Natural killer cell treated with Interleukin-12 subunit alpha and Interleukin-12 subunit beta and Interleukin-15 and Interleukin-18, amount 100 ng/mL, for 72 hours (primary cell): ENCODE data around the gene DLD. TPM values are rescaled to one million over a fixed set of nuclear protein-coding genes. Genes with fewer than 3 reads are reported as not detected.

Experiments used
- ATAC-seq, 2 donors: fragments of 150-1000 bp; cut with Tn5 transposase in 1 of 2; sonication (Bioruptor Pico), chemical (Tn5 transposase) in 1 of 2; 2 replicates each; pipeline ENCODE4 v1.10.0; 2021
- DNase-seq: peaks from one replicate; pipeline ENCODE4 v3.0.0; 2022; ENCODE audit warnings: low spot score
- H3K27ac Mint-ChIP-seq, 2 donors: 1 replicate in 1 of 2; 2 replicates in 1 of 2; pipeline ENCODE4 v1.8.0; 2022; ENCODE audit warnings: mixed read lengths in 2 of 2, mild to moderate bottlenecking in 1 of 2, moderate library complexity in 1 of 2
- H3K27me3 Mint-ChIP-seq, 2 donors: 1 replicate in 1 of 2; 2 replicates in 1 of 2; pipeline ENCODE4 v1.8.0; 2022; ENCODE audit warnings: mixed read lengths in 2 of 2
- H3K36me3 Mint-ChIP-seq: one replicate; pipeline ENCODE4 v1.8.0; 2022; ENCODE audit warnings: mixed read lengths
- H3K4me1 Mint-ChIP-seq, 2 donors: 1 replicate in 1 of 2; 2 replicates in 1 of 2; pipeline ENCODE4 v1.8.0; 2022; ENCODE audit warnings: low read depth in 2 of 2, mixed read lengths in 2 of 2, mild to moderate bottlenecking in 1 of 2
- H3K4me3 Mint-ChIP-seq: one replicate; pipeline ENCODE4 v1.8.0; 2022; ENCODE audit warnings: mixed read lengths
- H3K9me3 Mint-ChIP-seq: 2 replicates; pipeline ENCODE4 v1.8.0; 2022; ENCODE audit warnings: mixed read lengths
- total RNA-seq, 2 donors: library from RNA; stranded (reverse); gene quantifications; one replicate each; pipeline ENCODE4 v1.2.3, GENCODE V29; 2022

Gene DLD
- total RNA-seq, 2 donors from 2014 or later: 67.7 to 85.5 TPM

- DNase-seq: no peak
- no peak overlapping the region for H3K4me3 Mint-ChIP-seq
- no peak for ATAC-seq
- H3K4me1 Mint-ChIP-seq: no peaks in the 10 kb centered on the region
- H3K27me3 Mint-ChIP-seq: peaks cover 5 to 12% of the 10 kb centered on the region in 2 donors
- H3K36me3 Mint-ChIP-seq: no peaks in the 10 kb centered on the region
- no peaks in the 10 kb centered on the region for H3K9me3 Mint-ChIP-seq
- no peak overlapping the region for H3K27ac Mint-ChIP-seq
These were observed 75.7 kb downstream of the DLD start for GRCh38 chr7:107966711-107967110.

- Mint-ChIP-seq H3K9me3 (no peaks in the 10 kb centered on the region), H3K36me3 (no peaks in the 10 kb centered on the region), H3K27me3 (peaks cover 0 to 9% of the 10 kb centered on the region in 2 donors), H3K4me1 (no peaks in the 10 kb centered on the region), H3K27ac (no peak overlapping the region), H3K4me3 (no peak overlapping the region)
- ATAC-seq: no peak
- DNase-seq: no peak
These were observed 76.4 kb downstream of the DLD start for GRCh38 chr7:107967420-107967819.

- Mint-ChIP-seq H3K36me3 (no peaks in the 10 kb centered on the region), H3K4me1 (no peaks in the 10 kb centered on the region), H3K9me3 (no peaks in the 10 kb centered on the region), H3K27me3 (peaks cover 7 to 9% of the 10 kb centered on the region in 2 donors), H3K4me3 (no peak overlapping the region), H3K27ac (no peak overlapping the region)
- ATAC-seq: no peak
- DNase-seq: no peak
These were observed 77.5 kb downstream of the DLD start for GRCh38 chr7:107968449-107968848.

- Mint-ChIP-seq H3K36me3 (no peaks in the 10 kb centered on the region), H3K4me3 (no peak overlapping the region), H3K27me3 (peaks cover 6 to 7% of the 10 kb centered on the region in 2 donors), H3K27ac (no peak overlapping the region), H3K4me1 (no peaks in the 10 kb centered on the region), H3K9me3 (no peaks in the 10 kb centered on the region)
- DNase-seq: no peak
- ATAC-seq: no peak
These were observed 78.9 kb downstream of the DLD start for GRCh38 chr7:107969856-107970255.

Other genes with a start within 250 kb of the DLD start
- 1 to 10 TPM in 1 of 2 donors, under 1 TPM in 1; 0.19 to 1.1 TPM for gene SLC26A4, start 230.4 kb upstream of the DLD start, total RNA-seq
- gene CBLL1, start 147.0 kb upstream of the DLD start, total RNA-seq: 10 to 100 TPM; 40.8 to 42.8 TPM
- not detected for gene SLC26A3, start 88.0 kb upstream of the DLD start, total RNA-seq
- not detected for gene LAMB1, start 112.0 kb downstream of the DLD start, total RNA-seq
- gene LAMB4, start 239.2 kb downstream of the DLD start, total RNA-seq: not detected